Activated naive CD4-positive, alpha-beta T cell treated with Interleukin-2 at 50 U/mL for 16 hours (primary cell): ENCODE results near the gene ABCC1.
"Not testable (repeated sequence)": the region's sequence is repeated elsewhere in the genome, so short reads cannot be mapped to it uniquely, and the experiment has no call there.

Experiments used
- DNase-seq: peaks from one replicate; pipeline ENCODE4 v3.0.0-alpha.2; 2020

Gene ABCC1

DNA sequence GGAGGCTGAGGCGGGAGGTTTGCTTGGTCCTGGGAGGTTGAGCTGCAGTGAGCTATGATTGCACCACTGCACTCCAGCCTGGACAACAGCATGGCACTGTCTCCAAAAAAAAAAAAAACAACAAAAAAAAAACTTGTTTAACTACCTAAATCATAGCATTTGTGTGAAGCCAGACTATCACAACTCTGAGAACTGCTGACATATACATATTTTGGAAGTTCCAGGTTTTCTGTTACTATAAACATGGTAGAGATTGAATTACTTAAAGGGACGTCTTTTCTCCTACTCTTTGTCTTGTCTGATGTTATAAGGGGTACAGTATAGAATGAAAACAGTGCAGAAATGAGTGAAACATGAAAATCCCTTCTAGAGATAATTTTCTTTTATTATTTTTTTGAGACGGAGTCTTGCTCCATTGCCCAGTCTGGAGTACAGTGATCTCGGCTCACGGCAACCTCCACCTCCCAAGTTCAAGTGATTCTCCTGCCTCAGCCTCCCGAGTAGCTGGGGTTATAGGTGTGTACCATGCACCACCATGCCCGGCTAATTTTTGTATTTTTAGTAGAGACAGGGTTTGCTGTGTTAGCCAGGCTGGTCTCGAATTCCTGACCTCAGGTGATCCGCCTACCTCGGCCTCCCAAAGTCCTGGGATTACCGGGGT is 18.4 kb downstream of the ABCC1 start:
- DNase-seq = no peak

DNA sequence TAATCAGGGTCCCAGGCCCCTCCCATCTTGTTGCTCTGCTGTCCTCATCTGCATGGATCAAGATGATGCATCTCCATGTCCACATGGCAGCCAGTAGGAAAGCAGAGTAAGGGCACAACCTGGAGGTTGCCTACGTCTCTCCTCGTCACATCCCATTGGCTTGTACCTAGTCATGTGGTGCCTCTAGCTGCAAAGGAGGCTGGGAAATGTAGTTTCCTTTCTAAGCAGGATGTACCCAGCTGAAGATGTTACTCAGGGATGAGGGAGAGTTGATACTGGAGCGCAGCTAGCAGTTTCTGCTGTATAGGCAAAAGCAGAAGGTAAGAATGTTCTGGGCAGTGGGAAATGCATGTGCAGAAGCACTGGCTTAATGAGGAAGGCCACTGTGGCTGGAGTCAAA is 20.8 kb downstream of the ABCC1 start:
- no peak for DNase-seq

DNA sequence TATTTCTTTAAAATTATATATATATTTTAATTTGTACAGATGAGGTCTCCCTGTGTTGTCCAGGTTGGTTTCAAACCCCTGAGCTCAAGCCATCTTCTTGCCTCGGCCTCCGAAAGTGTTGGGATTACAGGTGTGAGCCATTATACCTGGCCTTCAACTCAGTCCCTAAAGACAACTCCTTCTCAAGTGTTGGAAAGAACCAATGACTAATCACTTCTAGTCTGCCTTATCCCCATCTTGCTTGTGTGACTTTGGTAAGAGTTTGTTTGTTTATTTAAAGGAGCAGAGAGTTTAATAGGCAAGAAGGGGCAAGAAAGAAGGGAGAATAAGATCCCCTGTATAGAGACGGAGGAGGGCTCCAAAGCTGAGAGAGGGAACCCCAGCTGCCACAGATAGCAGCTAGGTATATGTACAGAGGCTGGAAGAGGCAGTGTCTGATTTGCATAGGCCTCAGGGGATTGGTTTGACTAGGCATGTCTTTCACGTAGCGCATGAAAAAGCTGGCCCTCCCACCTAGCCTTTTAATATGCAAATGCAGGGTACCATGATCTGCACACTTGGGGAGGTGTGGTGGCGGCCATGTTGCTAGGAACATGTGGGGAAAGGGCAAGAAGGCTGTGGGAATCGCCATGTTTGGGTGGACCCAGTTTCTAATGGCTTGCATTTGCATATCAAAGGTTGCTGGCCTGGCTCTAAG is 21.5 kb downstream of the ABCC1 start:
- no peak for DNase-seq

DNA sequence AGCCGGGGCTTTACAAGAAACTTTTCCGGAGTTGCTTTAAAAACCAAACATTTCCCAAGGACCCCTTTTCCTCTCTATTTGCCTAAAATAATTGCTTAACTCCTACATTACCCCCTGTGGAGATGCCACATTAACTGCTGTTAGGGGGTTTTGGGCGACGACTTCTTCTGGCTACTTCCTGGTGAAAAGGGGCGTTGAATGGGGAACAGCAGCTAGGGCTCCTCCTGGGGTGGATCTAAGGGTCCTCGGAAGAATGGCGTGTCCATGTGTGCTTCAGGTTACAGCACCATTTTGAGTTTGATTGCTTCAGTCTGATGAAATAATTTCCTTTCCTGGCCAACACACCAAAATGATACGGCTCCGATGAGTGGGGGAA is 22.0 kb downstream of the ABCC1 start:
- DNase-seq = no peak

DNA sequence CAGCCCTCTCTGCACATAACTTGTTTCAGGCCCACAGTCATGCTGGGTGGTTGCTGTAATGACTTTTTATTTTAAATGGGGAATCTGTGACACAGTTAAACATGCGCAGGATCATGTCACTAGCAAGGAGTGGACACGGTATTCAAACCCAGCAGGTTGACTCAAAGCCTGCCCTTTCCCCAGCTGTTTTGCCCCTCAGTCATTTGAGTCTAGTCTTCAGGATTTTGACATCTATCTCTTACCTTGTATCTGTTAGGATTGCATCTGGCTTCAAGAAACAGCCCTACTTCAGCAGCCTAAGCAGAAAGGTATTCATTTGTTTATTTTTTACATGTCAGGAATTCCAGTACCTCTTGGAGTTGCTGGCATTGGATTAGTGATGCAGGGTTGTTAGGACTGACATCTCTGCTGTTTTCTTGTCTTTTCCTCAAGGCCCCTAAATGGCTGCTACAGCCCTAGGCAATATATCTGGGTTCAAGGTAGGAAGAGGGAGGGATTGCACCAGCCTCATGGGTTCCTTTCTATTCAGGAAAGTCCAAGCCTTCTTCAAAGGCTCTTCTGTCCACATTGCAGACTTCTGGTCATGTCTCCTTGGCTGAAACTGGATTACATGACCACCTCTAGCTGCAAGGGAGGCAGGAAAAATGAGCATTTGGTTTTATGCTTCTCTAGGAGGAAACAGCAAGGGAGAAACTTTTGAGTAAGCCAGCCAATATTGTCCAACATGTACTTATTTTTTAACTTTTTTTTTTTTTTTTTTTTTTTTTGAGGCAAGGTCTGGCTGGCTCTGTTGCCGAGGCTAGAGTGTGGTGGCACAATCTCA is 22.8 kb downstream of the ABCC1 start:
- DNase-seq = no peak

DNA sequence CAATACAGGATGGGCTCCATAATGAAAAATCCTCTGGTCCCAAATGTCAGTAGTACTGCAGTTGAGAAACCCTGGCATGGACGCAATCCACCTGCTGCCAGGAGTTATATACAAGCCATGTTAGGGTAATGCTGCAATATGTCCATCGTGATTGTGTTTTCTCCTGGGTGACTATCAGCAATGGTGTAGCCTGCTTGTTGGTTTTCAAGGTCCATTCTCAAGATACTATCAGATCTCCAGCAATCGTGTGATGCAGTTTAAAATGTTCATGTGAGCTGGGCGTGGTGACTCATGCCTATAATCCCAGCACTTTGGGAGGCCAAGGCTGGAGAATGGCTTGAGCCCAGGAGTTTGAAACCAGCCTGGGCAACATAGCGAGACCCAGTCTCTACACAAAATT is 24.0 kb downstream of the ABCC1 start:
- no peak for DNase-seq

DNA sequence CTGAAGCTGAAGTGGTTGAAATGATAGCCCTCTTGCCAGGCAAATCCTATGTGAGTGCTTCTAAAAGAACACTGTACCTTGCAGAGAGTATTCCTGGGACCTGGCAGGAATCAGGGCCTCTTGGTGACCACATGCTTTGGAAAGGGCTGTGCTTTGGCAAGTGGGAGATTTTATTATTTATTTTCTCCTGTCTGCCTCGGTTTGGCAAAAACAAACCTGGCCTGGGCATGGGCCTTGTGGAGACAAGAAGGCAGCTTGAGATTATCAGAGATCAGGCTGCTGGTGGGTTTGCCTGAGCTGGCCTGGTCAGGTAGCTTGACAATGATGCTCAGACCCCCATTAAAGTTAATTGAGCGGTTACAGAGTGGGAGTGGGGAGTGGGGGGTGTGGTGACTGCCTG is 24.6 kb downstream of the ABCC1 start:
- DNase-seq = no peak

DNA sequence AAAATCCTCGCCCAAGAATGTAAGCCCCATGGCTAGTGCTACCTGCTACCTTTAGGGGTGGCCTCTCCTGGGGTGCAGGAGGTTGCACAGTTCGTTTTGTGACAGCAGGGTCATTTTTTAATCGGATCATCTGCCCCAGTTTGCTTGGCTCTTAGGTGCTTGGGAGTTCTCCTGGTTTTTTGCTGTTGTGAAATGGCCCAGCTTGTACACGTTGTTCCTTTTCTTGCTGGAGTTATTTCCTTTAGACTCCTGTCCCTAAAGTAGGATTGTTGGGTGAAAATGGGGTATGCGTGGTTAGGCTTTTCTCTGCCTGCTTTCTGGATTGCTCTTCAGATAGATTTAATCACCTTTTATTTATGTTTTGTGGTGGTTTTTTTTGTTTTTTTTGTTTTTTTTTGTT is 25.8 kb downstream of the ABCC1 start:
- no peak for DNase-seq

DNA sequence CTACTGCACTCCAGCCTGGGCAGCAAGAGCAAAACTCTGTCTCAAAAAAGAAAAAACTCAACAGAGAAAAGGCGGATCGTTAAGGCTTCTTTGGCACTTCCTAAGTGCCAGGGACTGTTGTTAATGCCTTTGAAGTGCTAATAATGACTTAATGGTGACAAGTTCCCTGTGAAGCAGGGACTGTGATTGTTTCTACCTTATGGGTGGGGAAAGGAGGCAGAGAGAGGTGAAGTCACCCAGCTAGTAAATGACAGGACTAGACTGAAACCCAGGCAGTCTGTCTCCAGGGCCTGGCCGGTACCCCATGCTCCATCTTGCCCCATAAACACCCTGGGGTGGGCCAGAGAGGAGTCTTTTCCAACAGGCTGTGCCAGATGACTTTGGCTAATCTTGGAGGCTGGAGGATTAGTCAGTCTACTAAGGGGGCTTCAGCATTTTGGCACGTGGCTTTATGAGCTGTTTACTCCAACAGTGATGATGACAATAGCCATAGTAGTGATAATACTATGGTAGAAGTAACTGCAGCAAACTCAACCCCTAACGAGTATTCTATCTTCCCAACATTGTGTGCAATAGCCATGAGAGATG is 26.9 kb downstream of the ABCC1 start:
- DNase-seq = no peak

DNA sequence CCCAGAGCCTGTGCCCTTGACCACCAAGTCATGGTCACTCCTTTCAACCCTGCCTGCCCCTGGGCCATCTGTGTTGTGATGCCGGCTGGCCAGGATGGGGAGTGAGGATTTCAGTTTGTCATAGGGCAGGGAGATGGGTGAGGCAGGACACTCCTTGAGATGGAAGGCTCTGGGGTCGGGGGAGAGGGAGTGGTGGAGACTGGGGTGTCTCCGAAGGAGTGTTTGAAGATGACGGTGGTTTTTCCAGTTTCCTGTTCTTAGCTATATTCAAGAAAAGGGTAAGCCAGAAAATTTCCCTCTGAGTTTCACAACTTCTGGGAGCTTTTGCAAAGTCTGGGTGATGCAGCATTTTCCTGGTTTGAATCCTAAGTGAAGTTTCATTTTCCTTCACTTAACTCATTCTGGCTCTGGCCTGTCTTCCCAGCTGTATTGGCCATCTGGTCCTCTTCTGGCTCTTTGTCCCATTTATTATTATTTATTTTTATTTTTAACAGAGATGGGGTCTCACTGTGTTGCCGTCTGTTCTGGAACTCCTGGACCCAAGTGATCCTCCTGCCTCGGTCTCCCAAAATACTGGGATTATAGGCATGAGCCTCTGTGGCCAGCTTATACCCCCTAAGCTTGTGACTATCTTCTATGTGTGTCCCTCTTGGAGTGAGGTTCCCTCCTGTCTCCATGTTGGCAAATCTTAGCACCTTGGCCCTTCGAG is 27.7 kb downstream of the ABCC1 start:
- no peak for DNase-seq

DNA sequence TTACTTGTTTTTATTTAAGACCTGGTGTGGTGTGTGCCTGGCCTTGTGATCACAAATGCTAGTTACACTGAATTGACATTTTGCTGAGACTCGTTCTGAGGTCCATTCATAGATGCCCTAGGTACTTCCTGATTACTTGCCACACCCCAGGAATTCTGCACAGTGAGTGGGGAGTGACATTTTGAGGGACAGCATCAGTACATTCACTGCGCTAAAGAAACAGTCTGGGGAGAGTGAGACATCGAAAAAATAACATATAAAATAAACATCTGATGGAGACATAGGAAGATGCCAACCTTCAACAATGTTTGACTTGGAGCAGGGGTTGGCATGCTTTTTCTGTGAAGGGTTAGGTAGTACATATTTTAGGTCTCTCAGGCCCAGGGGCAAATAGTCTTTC is 30.4 kb downstream of the ABCC1 start:
- no peak for DNase-seq

DNA sequence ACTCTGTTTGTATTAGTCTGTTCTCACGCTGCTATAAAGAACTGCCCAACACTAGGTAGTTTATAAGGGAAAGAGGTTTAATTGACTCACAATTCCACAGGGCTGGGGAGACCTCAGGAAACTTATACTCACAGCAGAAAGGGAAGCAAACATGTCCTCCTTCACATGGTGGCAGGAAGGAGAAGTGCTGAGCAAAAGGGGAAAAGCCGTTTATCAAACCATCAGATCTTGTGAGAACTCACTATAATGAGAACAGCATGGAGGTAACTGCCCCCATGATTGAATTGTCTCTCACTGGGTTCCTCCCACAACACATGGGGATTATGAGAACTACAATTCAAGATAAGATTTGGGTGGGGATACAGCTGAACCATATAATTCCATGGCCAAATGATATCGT is 30.9 kb downstream of the ABCC1 start:
- DNase-seq = no peak

DNA sequence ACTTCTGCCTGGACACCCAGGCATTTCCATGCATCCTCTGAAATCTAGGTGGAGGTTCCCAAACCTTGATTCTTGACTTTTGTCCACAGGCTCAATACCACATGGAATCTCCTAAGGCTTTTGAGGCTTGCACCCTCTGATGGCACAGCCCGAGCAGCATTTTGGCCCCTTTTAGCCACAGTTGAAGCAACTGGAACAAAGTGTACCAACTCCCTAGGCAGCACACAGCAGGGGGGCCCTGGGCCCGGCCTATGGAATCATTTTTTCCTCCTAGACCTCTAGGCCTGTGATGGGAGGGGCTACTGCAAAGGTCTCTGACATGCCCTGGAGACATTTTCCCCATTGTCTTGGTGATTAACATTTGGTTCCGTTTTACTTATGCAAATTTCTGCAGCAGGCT is 32.0 kb downstream of the ABCC1 start:
- DNase-seq = no peak

DNA sequence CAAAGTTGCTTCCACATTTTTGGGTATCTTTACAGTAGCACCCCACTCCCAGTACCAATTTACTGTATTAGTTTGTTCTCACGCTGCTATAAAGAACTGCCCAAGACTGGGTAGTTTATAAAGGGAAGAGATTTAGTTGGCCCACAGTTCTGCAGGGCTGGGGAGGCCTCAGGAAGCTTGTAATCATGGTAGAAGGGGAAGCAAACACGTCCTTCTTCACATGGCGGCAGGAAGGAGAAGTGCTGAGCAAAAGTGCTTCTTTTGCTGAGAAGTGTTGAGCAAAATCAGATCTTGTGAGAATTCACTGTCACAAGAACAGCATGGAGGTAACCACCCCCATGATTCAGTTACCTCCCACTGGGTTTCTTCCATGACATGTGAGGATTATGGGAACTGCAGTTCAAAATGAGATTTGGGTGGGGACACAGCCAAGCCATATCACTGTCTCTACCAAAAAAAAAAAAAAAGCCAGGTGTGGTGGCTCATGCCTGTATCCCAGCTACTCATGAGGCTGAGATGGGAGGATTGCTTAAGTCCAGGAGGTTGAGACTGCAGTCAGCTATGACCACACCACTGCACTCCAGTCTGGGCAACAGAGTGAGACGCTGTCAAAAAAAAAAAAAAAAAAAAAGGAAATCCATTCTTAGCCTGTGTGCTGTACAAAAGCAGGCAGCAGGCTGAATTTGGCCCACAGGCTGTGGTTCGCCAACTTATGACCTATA is 32.9 kb downstream of the ABCC1 start:
- DNase-seq = not testable (repeated sequence)

DNA sequence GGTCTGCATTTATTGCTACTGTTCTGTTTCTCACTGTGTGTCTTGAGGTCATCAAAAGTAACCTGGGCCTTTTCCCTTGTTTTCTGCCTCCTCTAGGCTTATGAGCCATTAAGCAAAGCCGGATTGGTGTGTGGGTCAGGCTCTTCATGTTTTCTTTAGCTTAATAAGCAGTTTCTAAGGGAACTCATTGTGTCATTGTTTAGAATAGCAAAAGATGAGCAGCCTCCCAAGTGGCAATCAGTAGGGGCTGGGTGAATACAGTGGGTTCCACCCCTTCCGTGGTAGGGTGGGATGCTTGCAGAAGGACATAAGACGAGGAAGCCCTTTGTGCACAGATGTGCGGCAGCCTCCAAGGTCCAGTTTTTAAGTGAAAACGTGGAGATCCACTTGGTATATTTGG is 34.5 kb downstream of the ABCC1 start:
- no peak for DNase-seq

DNA sequence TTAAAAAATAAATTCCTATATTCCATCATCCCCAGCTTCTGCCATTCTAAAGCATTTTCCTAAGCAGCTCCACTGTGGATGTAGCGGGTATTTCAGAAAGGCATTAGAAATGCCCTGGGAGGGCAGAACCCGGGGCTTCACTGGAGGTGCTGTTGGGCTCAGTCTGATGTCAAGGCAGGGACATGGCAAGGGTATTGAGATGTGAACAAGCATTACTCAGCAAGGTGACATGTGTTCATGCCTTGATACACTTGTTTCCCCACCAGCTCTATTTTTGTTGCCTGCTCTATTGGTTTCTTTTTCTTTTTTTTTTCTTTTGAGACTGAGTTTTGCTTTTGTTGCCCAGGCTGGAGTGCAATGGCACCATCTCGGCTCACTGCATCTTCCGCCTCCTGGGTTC is 35.7 kb downstream of the ABCC1 start:
- DNase-seq = no peak

DNA sequence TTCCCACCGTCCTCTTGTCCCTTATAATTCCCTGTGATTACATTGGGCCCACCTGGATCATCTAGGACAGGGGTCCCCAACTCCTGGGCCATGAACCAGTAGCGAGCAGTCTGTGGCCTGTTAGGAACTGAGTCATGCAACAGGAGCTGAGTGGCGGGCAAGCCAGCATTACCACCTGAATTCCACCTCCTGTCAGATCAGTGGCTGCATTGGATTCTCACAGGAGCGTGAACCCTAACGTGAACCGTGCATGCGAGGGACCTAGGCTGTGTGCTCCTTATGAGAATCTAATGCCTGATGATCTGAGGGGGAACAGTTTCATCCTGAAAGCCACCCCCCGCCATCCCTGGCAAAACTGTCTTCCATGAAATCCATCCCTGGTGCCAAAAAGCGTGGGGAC is 36.8 kb downstream of the ABCC1 start:
- DNase-seq = no peak

DNA sequence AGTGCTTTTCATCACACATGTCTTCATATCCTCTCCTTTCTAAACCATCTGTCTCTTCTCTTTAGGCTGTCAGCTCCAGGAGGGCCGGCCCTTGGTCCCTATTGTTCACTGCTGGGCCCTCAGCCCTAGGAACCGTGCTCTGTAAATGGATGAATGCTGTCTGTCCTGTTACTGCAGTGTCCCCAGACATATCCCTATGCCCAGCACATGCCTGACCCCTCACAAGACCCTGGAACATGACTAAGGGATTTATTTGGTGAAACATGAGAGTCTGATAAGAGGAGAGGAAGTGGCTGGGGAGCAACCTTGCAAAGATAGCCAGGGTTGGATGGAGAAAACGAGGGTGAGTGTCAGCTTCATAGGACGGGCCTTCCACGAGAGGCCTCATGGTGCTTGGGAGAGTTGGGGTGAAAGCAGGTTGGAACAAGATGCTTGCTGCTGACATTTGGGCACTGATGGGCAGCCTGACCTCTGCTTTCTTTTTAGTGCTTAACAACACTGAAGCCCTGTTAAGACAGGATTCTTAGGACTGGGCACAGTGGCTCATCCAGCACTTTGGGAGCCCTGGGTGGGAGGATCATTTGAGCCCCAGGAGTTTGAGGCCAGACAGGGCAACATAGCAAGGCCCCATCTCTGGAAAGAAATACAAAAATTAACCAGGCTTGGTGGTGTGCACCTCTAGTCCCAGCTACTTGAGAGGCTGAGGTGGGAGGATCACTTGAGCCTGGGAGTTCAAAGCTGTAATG is 39.0 kb downstream of the ABCC1 start:
- no peak for DNase-seq

DNA sequence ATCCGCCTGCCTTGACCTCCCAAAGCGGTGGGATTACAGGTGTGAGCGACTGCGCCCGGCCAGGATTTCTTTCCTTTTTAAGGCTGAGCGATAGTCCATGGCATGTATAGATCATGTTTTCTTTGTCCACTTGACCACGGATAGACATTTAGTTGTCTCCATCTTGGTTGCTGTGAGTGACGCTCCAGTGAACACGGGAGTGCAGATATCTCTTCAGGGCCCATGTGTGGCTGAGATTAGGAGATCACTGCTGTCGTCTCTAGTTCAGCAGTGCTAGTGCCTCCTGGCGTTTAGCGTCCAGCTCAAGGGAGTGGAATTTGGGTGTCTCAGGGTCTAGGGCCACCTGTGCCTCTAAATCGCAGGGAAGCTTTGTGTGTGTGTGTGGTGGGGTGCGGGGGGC is 41.5 kb downstream of the ABCC1 start:
- no peak for DNase-seq

DNA sequence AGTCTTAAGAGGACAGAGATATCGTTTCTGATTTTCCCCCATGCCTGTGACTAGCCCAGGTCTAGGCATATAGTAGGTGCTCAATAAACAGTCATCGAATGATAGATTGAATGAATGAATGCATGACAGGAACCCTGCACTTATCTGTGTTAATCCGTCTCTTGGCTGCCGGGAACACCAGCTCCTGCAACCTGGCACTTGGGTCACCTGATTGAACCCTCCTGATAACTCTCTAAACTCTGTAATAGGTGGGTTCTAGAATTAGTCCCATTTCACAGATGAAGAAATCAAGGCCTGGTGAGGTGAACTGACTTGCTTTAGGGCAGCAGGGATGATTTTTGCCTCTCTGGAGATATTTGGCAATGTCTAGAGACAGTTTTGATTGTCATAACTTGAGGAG is 43.7 kb downstream of the ABCC1 start:
- no peak for DNase-seq

DNA sequence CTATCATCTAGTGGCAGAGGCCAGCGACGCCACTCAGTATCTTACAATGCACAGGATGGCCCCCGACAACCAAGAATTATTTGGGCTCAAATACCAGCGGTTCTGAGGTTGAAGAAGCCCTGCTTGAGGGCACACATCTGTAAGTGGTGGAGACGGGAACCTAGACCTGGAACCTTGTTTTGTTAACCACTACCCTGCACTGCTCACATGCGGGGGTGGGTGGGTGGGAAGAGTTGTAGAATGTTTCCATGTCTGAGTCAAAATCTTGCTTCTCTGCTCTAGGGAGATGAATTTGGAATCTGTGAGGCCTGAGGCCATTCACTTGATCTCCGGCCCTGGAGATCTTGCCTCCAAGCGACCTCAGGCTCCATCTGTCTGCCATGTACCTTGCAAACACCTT is 44.1 kb downstream of the ABCC1 start:
- DNase-seq = no peak
